HG03378 (cell line): Measurements from ENCODE around the gene CORO2B.

Experiments
- ATAC-seq: cut with Tn5 transposase; IDR thresholded peaks from one replicate; pipeline ENCODE4 v1.9.1; 2021; ENCODE audit warnings: mild to moderate bottlenecking, moderate library complexity; ENCODE audit not compliant: unreplicated experiment

CORO2B gene

GRCh38 chr15:68589783-68590710, 11.3 kb downstream of the CORO2B start:
- no peak for ATAC-seq

- ATAC-seq: no peak
Measured at GRCh38 chr15:68590721-68591389, 12.1 kb downstream of the CORO2B start.

GRCh38 chr15:68592054-68592453, 13.3 kb downstream of the CORO2B start:
- no peak for ATAC-seq

- ATAC-seq: no peak
Measured at GRCh38 chr15:68592544-68592943, 13.8 kb downstream of the CORO2B start.

- no peak for ATAC-seq
Measured at GRCh38 chr15:68593341-68593740, 14.5 kb downstream of the CORO2B start.

GRCh38 chr15:68593828-68594532, 15.2 kb downstream of the CORO2B start:
- no peak for ATAC-seq

- no peak for ATAC-seq
Measured at GRCh38 chr15:68594533-68595259, 15.9 kb downstream of the CORO2B start.

GRCh38 chr15:68595260-68595564, 16.4 kb downstream of the CORO2B start:
- no peak for ATAC-seq

- ATAC-seq: no peak
Measured at GRCh38 chr15:68595761-68596160, 17.0 kb downstream of the CORO2B start.

- no peak for ATAC-seq
Measured at GRCh38 chr15:68596691-68597090, 17.9 kb downstream of the CORO2B start.

- ATAC-seq: no peak
Measured at GRCh38 chr15:68597581-68597980, 18.8 kb downstream of the CORO2B start.

- ATAC-seq: no peak
Measured at GRCh38 chr15:68598171-68599152, 19.7 kb downstream of the CORO2B start.

- ATAC-seq: no peak
Measured at GRCh38 chr15:68599153-68599545, 20.4 kb downstream of the CORO2B start.

GRCh38 chr15:68599560-68600071, 20.8 kb downstream of the CORO2B start:
- ATAC-seq: no peak

GRCh38 chr15:68601206-68602197, 22.7 kb downstream of the CORO2B start:
- ATAC-seq: no peak

GRCh38 chr15:68602459-68603215, 23.8 kb downstream of the CORO2B start:
- ATAC-seq: no peak

GRCh38 chr15:68603216-68603595, 24.4 kb downstream of the CORO2B start:
- ATAC-seq: no peak

GRCh38 chr15:68603951-68604350, 25.2 kb downstream of the CORO2B start:
- no peak for ATAC-seq
